Right ventricle myocardium superior (tissue), 1 donor: ENCODE measurements around the gene PLA2G2C. TPM values are rescaled to one million over a fixed set of nuclear protein-coding genes. Genes with fewer than 3 reads are reported as not detected.

Experiments
- ATAC-seq: fragments of 200-7000 bp; cut with Tn5 transposase; one replicate; pipeline ENCODE4 v1.9.1; 2020; ENCODE audit warnings: mild to moderate bottlenecking; ENCODE audit not compliant: poor library complexity
- DNase-seq: peaks from one replicate; pipeline ENCODE4 v3.0.0-alpha.2; 2020
- intact Hi-C: fragments of 100-400 bp; cut with DNase I; formaldehyde crosslinking; loops from one replicate; pipeline ENCODE4 v1.11.2; 2022
- total RNA-seq: library from RNA; stranded (reverse); fragmentation: NEBNext Ultra II Directional; extraction: Animal tissue kit (Norgen Biotek cat#: 25700); gene quantifications from one replicate; pipeline ENCODE4 v1.2.1, GENCODE V29; 2021
- donor health status: DM: no; HTN: yes; CAD: no; lungs with severe emphysema.

PLA2G2C gene
- total RNA-seq, 1 donor from 2014 or later: not detected

GRCh38 chr1:20188455-20188817, 2.1 kb upstream of the PLA2G2C start:
- no peak for DNase-seq
- intact Hi-C loops: no loop called here
- no peak for ATAC-seq

GRCh38 chr1:20187813-20188454, 1.6 kb upstream of the PLA2G2C start:
- no peak for DNase-seq
- ATAC-seq: no peak
- intact Hi-C loops: no loop called here

GRCh38 chr1:20187103-20187812, 940 bp upstream of the PLA2G2C start:
- DNase-seq (no peak), ATAC-seq (peak; percentile 39)
- intact Hi-C loops: no loop called here

- no peak for ATAC-seq
- no peak for DNase-seq
- intact Hi-C loops: no loop called here
Measured at GRCh38 chr1:20184997-20185833, 1.1 kb downstream of the PLA2G2C start.

GRCh38 chr1:20184481-20184900, 1.8 kb downstream of the PLA2G2C start:
- ATAC-seq: no peak
- no peak for DNase-seq
- intact Hi-C loops: no loop called here

GRCh38 chr1:20183616-20184271, 2.6 kb downstream of the PLA2G2C start:
- intact Hi-C loops: no loop called here
- DNase-seq (no peak), ATAC-seq (peak; percentile 34)

GRCh38 chr1:20183035-20183434, 3.3 kb downstream of the PLA2G2C start:
- intact Hi-C loops: no loop called here
- DNase-seq: no peak

GRCh38 chr1:20182415-20182814, 3.9 kb downstream of the PLA2G2C start:
- intact Hi-C loops: no loop called here
- ATAC-seq (no peak), DNase-seq (no peak)

More at GRCh38 chr1:20183035-20183434, 3.3 kb downstream of the PLA2G2C start:
- no peak for ATAC-seq

GRCh38 chr1:20180844-20181207, 5.5 kb downstream of the PLA2G2C start:
- intact Hi-C loops: no loop called here
- no peak for ATAC-seq
- DNase-seq: no peak

GRCh38 chr1:20180129-20180843, 6.0 kb downstream of the PLA2G2C start:
- intact Hi-C loops: no loop called here

GRCh38 chr1:20179371-20180128, 6.8 kb downstream of the PLA2G2C start:
- intact Hi-C loops: no loop called here
- ATAC-seq: no peak
- DNase-seq: no peak

More at GRCh38 chr1:20180129-20180843, 6.0 kb downstream of the PLA2G2C start:
- no peak for DNase-seq
- no peak for ATAC-seq

GRCh38 chr1:20178634-20179370, 7.5 kb downstream of the PLA2G2C start:
- peak; percentile 16 for ATAC-seq
- intact Hi-C loops: no loop called here
- no peak for DNase-seq

GRCh38 chr1:20174937-20175666, 11.2 kb downstream of the PLA2G2C start:
- intact Hi-C loops: no loop called here
- DNase-seq: no peak
- ATAC-seq: no peak

- intact Hi-C loops: no loop called here
- no peak for DNase-seq
Measured at GRCh38 chr1:20172033-20172590, 14.2 kb downstream of the PLA2G2C start.

GRCh38 chr1:20169932-20170331, 16.4 kb downstream of the PLA2G2C start:
- intact Hi-C loops: no loop called here
- no peak for ATAC-seq
- no peak for DNase-seq

More at GRCh38 chr1:20172033-20172590, 14.2 kb downstream of the PLA2G2C start:
- no peak for ATAC-seq
